NCI-H1105 (cell line): ENCODE results near the gene HSBP1L1.
"Not testable (repeated sequence)": the region's sequence is repeated elsewhere in the genome, so short reads cannot be mapped to it uniquely, and the experiment has no call there.

Experiments used
- DNase-seq: peaks from one replicate; lab custom pipeline; 2025; lab: John Stamatoyannopoulos, UW

HSBP1L1 gene

DNA sequence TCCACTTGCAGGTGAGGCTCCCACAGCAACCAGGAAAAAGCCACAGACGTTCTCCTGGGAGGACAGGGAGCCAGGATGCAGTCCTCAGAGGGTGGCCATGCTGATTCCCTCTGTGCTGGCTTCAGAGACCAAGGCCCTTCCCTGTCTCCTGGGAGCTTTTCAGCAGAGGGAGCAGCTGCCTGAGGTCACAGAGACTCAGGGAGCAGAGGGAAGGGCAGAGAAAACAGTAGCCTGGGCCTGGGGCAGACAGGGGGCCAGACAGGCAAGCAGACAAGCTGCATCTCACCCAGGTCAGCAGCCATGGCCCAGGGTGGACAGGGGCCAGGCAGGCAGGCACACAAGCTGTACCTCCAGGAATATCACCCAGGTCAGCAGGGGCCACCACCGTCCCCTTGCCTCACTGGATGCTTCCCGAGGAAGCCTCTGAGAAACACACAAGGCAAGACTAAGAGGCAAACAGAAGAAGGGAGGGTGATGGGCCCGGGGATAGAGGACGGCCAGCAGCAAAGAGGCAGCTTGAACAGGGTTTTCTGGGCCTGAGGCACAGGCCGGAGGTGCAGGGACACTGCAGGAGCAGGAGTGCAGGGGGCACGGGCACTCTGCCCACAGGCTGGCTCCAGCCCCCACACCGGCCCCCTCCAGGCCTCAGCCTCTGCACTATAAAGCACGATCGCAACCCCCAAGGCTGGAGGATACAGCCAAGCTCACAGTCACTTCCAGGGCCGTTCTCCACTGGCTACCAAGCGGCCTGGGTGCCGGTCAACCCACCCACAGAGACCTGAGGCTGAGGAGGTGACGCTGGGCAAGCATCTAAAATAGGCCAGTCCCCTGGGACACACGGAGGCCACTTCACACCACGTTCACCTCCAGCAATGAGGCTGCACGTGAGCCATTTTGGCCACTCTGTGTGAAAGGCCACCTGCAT is 19.1 kb upstream of the HSBP1L1 start:
- DNase-seq, result no peak

DNA sequence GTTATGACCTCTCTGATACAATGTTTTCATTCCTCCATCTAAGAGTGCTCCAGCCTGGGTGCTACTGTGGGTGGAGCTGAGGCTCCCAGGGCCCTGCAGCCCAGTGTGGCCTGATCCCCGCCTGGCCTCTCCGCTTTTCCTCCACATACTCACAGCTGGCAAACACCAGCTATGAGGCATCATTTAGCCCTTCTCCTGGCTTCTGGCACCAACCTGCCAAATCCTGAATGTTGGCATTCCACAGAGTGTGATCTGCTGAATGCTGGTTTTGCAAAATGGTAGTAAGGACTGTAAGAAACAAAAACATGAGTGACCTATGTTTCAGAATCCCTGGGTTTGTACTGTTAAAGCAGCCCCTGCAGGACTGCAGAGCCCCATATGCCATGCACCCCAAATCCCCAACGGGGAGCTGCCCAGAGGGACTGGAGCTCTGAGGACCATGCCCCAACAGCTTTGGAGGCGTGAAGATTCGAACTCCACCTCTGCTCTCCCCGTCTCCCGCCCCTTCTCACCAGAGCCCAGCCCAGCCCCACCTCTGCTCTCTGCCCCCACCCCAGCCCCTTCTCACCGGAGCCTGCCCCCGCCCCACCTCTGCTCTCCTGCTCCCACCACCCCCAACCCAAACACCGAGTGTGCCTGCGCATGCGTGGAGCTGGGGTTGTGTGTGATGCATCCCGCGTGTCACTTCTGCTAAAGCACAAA is 17.2 kb upstream of the HSBP1L1 start:
- DNase-seq, result no peak

DNA sequence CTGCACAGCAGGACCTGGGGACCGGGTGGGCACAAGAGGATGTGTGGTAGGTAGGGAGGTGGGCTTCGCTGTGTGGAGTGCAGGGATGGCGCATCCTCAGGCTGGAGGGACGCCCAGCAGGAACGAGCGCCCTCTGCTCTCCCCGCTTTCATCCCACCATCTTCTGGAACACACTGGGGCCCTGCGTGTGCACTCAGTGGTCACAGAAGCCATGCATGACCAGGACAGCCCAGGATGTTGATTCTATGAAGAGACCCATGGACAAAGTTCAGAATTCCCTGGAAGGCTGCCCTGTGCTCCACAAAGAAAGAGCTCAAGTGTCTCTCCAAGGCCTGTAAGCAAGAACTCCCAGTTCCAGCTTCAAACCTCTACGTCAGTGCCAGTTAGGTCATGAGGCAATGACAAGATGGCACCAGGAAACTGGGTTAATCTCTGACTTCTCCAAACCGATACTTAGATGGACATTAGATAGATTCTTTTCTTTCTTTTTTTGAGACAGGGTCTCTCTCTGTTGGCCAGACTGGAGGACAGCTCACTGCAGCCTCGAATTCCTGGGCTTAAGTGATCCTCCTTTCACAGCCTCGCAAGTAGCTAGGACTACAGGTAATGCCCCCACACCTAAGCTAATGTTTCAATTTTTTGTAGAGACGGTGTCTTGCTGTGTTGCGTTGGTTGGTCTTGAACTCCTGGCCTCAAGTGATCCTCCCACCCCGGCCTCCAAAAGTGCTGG is 16.4 kb upstream of the HSBP1L1 start:
- DNase-seq, result no peak

DNA sequence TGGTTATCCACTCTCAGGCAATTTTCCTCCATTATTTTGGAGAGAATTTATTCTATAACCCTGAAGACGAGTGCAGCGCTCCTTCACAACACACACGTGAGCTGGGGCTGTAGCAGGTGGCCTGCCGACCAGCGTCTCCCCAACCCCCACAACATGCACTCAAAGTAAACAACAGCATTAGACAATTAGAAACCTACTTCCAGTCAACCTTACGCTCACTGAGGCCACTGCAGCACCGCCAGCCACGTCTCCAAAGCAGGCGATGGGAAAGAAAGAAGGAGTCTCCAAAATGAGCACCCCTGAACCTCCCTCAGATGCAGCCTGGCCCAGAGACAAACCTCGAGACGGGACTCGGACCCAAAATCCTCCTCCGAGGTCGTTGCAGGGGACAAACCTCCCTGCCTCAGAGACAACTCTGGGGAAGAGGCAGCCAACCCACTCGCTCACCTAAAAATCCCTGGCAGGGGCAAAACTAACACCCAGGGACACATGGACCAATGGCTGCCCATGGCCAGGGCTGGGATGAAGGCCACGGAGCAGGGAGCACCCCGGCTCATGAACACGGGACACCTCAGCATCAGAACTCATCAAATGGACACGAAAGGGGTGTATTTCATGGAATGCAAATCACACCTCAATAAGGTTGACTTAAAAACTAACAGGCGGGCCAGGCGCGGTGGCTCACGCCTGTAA is 15.6 kb upstream of the HSBP1L1 start:
- no peak for DNase-seq

DNA sequence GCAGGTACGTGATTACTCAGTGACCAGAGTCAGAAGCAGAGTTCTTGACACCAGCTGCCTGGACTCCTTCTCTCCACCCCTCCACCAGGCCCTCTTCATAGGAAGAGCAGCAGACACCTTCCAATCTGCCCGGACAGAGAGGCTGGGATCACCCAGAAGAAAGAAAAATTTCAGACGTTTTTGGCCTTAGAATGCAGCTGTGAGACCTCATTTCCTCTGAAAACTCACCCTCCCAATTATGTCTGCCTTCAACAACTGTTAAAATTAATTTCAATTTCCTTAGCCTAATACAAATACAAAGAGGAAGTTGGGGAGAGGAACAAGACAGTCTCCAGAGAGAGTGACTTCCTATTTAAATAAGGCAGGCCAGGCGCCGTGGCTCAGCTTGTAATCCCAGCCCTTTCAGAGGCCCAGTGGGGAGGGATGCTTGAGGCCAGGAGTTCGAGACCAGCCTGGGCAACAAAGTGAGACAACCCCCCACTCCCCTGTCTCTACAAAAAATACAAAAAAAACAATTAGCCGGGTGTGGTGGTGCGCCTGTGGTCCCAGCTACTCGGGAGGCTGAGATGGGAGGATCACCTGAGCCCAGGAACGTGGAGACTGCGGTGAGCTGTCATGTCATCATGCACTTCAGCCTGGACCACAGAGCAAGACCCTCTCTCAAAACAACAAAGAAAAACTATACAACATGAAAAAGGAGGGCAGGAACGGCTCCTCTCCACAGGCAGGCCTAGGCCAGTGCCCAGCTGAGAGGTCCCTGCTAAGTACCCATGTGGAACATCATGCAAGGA is 14.6 kb upstream of the HSBP1L1 start:
- no peak for DNase-seq

DNA sequence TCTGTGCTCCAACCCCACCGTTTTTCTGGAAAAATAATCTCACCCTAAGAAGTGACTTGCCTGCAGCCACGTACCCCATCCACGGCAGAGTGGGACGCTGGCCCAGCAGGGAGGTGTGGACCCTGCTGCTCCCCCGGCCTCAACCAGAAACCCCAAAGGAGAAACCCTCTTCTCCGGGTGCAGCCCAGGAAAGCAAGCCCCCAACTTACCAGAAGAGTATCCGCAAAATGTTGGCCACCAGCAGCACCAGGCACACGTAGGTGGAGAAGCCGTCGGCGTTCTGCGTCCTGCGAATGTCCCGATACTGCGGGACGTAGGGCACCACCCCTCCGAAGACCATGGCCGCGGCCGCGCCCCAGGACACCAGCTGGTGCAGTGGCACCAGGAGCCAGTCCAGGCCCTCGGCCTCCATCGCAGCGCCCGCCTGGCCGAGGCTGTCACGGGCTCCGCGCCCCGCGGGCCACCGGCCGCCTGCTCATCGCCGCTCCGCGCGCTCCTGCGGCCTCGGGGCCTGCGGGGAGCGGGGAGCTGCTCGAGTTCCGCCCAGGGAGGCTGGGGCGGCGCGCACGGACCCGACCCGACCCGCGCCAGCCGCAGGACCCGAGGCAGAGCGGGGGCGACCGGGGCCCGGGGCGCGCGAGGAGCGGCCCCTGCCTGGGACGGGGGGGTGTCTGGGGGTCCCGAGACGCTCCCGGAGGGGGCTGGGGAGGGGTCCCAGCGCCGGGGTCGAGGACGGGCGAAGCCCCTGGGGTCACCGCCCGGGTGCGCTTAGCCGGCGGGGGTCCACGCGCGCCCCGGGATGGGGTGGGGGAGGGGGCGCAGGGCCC is 13.7 kb upstream of the HSBP1L1 start:
- peak; percentile 10 for DNase-seq

DNA sequence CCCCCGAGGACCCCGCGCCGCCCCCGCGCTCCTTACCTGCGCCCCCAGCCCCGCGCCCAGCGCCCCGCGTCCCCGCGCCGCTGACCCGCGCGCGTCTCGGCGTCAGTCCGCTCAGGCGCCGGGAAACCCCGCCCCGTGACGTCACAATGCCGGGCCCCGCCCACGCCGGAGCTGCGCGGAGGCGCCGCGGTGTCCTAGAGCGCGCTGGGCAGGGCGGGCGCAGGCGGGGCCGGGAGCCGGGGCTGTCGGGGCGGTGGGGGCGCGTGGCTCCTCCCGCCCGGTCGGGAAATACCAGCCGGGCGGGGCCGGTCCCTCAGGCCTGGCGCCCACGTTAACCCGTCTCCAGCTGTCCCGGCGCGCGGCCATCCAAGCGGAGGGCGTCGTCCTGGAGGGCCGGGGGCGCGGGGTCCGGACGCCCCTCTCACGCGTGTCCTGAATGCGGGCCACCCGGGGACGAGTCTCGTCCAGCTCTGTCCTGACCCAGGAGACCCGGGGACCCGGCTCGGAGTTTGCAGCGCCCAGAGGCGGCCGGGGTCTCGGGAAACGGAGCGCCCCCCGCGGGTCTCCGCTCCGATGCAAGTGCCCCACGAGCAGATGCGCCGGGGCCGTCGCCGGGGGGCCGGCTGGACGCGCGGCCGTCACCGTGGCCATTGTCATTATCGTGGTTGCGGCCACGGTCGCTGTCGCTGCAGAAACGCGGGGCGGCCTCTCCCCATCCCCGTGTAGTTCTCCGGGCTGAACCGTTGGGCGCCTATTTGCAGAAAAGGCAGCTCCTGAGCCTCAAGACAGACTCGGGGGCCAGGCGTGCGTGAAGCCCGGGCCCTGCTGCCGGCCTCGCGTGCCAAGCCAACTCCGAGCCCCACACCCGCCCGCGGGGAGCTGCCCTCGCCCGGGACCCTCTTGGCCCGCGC is 12.6 kb upstream of the HSBP1L1 start, which contains the start of gene SLC66A2:
SLC66A2 (minus strand) TSS at position 109 of the 911 bp plus-strand sequence. CDS start 727 bp downstream, outside the sequence.
- peak; percentile 73 for DNase-seq

DNA sequence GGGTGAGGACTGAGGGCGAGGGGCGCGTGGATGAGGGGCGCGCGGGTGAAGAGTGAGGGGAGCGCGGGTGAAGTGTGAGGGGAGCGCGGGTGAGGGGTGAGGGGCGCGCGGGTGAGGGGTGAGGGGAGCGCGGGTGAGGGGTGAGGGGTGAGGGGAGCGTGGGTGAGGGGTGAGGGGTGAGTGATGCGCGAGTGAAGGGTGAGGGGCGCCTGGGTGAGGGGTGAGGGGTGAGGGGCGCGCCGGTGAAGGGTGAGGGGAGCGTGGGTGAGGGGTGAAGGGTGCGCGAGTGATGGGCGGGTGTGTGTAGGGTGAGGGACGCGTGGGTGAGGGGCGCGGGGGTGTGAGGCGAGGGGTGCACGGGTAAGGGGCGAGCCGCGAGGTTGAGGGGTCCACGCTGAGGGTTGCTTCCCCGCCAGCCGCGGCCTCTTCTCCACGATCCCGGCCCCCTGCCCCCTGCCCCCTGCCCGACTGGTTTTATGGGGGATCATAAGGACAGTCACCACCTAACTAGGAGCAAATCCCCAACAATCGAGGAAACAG is 11.9 kb upstream of the HSBP1L1 start:
- no peak for DNase-seq

DNA sequence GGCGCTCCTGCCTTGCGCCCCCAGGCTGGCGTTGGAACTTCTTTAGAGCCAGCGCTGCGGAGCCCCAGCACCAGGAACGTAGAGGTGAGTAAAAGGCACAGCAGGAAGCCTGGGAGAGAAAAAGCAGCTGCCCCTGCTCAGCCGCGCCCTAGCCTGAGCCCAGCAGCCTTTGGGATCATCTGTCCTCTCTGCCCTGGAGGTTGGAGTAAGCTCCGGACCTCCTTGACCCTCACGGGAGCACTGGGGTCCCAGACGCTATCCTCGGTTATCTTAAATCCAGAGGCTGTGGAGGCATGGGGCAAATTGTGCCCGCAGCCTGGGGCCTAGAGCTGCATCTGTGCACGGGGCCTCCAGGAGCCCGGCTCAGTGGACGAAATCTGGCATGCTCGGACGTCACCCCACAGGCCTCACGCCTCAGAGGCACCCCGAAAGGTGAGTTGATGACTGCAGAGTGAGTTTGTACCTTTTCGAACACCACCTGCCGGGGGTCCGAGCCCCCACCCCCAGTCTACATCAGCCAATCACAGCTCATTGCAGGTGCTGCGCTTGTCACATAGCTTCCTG is 11.4 kb upstream of the HSBP1L1 start:
- no peak for DNase-seq

DNA sequence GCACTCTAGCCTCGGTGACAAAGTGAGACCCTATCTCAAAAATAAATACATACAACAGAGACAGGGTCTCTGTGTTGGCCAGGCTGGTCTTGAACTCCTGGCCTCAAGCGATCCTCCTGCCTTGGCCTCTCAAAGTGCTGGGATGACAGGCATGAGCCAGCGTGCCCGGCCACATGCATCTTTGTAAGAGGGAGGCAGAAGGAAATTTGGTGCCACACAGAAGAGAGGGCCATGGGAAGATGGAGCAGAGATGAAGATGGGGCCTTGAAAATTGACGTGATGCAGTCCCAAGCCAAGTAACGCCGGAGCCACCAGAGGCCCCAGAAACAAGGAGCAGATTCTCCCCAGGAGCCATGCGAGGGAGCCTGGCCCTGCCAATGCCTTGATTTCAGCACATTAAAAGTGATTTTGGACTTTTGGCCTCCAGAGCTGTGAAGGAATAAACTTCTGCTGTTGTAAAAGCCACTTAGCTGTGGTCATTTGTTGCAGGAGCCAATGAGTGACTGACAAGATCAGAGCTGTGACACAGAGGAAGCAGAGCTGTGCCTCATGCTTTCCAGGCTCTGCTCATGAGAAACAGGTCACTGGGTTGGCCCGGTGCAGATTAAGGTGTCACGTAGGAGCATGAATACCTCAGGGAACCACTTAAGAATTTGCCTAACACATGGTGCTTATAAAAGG is 10.3 kb upstream of the HSBP1L1 start:
- DNase-seq, result no peak

DNA sequence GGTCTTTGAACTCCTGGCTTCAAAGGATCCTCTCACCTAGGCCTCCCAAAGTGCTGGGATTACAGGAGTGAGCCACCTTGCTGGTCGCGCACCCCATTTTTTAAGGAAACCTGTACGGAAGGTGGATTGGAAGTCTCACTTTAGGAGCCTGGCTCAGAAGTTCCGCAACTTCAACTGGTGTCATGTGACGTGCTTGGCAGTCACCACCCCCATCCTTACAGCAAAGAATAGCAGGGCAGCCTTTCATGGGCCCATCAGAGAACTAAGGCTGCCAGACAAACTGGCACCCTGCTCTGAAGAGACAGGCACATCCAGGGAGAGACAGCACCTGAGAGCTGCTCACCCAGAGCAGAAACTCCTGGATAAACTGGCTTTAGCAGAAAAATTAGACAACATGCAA is 9.7 kb upstream of the HSBP1L1 start:
- no peak for DNase-seq

DNA sequence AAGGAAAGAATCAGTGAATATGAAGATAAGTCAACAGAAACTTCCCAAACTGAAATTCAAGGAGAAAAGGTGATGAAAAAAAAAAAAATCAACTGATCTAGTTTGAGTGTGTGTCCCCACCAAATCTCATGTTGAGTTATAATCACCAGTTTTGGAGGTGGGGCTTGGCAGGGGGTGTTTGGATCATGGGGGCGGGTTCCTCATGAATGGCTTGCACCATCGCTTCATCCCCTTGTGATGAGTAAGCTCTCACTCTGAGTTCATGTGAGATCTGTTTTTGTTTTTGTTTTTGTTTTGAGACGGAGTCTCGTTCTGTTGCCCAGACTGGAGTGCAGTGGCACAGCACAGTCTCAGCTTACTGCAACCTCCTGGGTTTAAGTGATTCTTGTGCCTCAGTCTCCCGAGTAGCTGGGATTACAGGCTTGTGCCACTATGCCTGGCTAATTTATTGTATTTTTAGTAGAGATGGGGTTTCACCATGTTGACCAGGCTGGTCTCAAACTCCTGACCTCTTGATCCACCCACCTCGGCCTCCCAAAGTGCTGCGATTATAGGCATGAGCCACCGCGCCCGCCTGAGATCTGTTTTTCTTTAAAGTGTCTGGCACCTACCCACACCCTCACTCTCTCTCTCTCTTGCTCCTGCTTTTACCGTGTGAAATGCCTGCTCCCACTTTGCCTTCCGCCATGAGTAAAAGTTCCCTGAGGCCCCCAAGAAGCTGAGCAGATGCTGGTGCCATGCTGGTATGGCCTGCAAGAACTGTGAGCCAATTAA is 9.0 kb upstream of the HSBP1L1 start:
- no peak for DNase-seq

DNA sequence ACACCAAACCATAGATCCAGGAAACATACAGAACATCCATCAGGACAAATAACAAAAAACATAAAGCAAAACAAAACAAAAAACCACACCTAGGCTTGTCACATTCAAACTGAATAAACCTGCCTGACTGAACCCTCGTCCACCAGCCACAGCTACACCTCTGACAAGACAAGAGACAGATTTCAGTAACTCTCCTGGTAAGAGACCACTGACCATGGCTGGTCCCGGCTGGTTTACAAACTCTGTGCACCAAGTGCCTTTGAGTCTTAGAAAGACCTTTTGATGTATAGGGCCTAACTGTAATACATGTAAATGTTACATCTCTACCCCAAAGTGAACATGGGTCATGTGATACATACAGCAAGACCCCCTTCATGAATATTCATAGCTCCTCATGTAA is 8.2 kb upstream of the HSBP1L1 start:
- no peak for DNase-seq

DNA sequence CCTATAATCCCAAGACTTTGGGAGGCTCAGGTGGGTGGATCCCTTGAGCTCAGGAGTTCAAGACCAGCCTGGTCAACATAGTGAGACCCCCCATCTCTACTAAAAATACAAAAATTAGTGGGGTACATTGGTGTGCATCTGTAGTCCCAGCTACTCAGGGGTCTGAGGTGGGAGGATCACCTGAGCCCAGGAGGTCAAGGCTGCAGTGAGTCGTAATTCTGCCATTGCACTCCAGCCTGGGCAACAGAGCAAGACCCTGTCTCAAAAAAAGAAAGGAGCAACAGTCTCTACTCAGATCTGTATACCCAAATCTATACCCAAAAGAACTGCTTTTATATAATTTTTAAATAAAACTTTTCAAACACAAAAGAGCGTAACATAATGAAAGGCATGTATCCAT is 5.5 kb upstream of the HSBP1L1 start:
- no peak for DNase-seq

DNA sequence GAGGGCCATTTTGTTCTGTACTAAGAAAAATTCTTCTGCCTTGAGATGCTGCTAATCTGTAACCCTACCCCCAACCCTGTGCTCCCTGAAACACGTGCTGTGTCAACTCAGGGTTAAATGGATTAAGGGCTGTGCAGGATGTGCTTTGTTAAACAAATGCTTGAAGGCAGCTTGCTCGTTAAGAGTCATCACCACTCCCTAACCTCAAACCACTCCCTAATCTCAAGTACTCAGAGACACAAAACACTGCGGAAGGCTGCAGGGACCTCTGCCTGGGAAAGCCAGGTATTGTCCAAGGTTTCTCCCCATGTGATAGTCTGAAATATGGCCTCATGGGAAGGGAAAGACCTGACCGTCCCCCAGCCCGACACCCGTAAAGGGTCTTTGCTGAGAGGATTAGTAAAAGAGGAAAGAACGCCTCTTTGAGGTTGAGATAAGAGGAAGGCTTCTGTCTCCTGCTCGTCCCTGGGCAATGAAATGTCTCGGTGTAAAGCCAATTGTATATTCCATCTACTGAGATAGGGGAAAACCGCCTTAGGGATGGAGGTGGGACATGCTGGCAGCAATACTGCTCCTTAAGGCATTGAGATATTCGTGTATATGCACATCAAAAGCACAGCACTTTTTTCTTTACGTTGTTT is 4.2 kb upstream of the HSBP1L1 start:
- not testable (repeated sequence) for DNase-seq

DNA sequence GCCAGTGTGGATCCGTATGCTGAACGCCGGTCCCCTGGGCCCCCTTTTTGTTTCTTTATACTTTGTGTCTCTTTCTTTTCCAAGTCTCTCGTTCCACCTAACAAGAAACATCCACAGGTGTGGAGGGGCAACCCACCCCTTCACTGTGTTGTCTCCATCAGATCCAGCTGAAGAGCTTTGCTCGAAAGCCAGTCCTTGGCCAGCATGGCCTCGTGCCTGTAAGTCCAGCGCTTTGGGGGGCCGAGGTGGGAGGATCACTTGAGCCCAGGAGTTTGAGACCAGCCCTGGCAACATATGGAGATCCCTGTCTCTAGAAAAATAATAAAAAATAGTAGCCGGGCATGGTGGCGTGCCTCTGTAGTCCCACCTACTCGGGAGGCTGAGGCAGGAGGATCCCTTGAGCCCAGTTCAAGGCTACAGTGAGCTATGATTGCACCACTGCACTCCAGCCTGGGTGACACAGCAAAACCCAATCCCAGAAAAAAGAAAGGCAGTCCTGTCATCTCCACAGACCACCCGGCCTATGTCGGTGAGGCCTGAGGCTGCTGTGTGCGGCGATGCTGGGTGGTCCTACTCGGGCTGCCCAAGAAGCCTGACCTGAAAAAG is 3.4 kb upstream of the HSBP1L1 start:
- DNase-seq, result no peak
